HepG2 (cell line): Measurements from ENCODE around the gene ADGRG6. TPM values are rescaled to one million over a fixed set of nuclear protein-coding genes. Genes with fewer than 3 reads are reported as not detected.
A peak's percentile ranks its signal among the peaks of the same experiment; 100 is the strongest.

Source experiments
- AFF4 ChIP-seq: sonication (generic); formaldehyde crosslinking; IDR thresholded peaks from 2 replicates; pipeline ENCODE4 v1.4.0; 2020; ENCODE audit warnings: missing genetic modification reagents
- CEBPG ChIP-seq: IDR thresholded peaks from 2 replicates; pipeline ENCODE4 v1.6.1; 2016
- CTCF ChIP-seq: sonication (generic); formaldehyde crosslinking; IDR thresholded peaks from 2 replicates; pipeline ENCODE4 v1.5.0; 2020; ENCODE audit warnings: mild to moderate bottlenecking, missing genetic modification reagents, moderate library complexity
- FIP1L1 ChIP-seq: fragments of 200-400 bp; formaldehyde crosslinking; IDR thresholded peaks from 2 replicates; pipeline ENCODE4 v1.6.1; 2018; ENCODE audit warnings: low read depth, mild to moderate bottlenecking, low read length, moderate library complexity, borderline replicate concordance; ENCODE audit not compliant: insufficient read depth
- JUNB ChIP-seq: sonication (generic); formaldehyde crosslinking; IDR thresholded peaks from 2 replicates; pipeline ENCODE4 v1.8.0; 2022; ENCODE audit warnings: missing genetic modification reagents, mild to moderate bottlenecking, borderline replicate concordance
- LCORL ChIP-seq, 2 experiments: fragments of 450-650 bp in 1 of 2; sonication (generic) in 1 of 2; formaldehyde crosslinking in 1 of 2; IDR thresholded peaks; 2 replicates each; pipeline versions ENCODE4 v1.5.0 to v1.6.1; 2017 to 2020; ENCODE audit warnings: antibody characterized with exemption in 1 of 2, missing genetic modification reagents in 1 of 2
- RCOR2 ChIP-seq: IDR thresholded peaks from 2 replicates; pipeline ENCODE4 v1.6.1; 2016; ENCODE audit warnings: missing biosample characterization, missing genetic modification reagents
- REST ChIP-seq, 2 experiments: IDR thresholded peaks; 2 replicates each; pipeline ENCODE4 v1.6.1; 2011 to 2012; ENCODE audit warnings: low read length in 2 of 2, borderline replicate concordance in 1 of 2, low read depth in 1 of 2, mild to moderate bottlenecking in 1 of 2, moderate library complexity in 1 of 2
- TCF12 ChIP-seq, 2 experiments: fragments of 450-650 bp in 1 of 2; sonication (generic) in 1 of 2; formaldehyde crosslinking in 1 of 2; IDR thresholded peaks; 2 replicates each; pipeline versions ENCODE4 v1.6.1 to v1.8.0; 2017 to 2022; ENCODE audit warnings: antibody characterized with exemption in 1 of 2, mild to moderate bottlenecking in 1 of 2, missing genetic modification reagents in 1 of 2, moderate library complexity in 1 of 2
- TEAD3 ChIP-seq: optimal IDR thresholded peaks from 2 replicates; pipeline ENCODE3; 2016; ENCODE audit warnings: borderline replicate concordance
- ZFP36L1 ChIP-seq: sonication (generic); formaldehyde crosslinking; IDR thresholded peaks from 2 replicates; pipeline ENCODE4 v1.8.0; 2022; ENCODE audit warnings: mild to moderate bottlenecking, missing genetic modification reagents, moderate library complexity
- ZFX ChIP-seq: sonication (generic); formaldehyde crosslinking; IDR thresholded peaks from 2 replicates; pipeline ENCODE4 v1.4.0; 2020; ENCODE audit warnings: mild to moderate bottlenecking, low read depth, missing genetic modification reagents, moderate library complexity
- ZNF263 ChIP-seq: sonication (generic); formaldehyde crosslinking; IDR thresholded peaks from 2 replicates; pipeline ENCODE4 v1.4.0; 2020; ENCODE audit warnings: missing genetic modification reagents
- ZNF331 ChIP-seq: sonication (generic); formaldehyde crosslinking; IDR thresholded peaks from 2 replicates; pipeline ENCODE4 v1.4.0; 2020; ENCODE audit warnings: missing genetic modification reagents
- polyA plus RNA-seq, 8 experiments: library from polyadenylated mRNA; depleted of rRNA in 3 of 8; stranded (reverse) in 7 of 8; unstranded in 1 of 8; fragments of >200 nt; fragmentation: Illumina TruSeq in 4 of 8; extraction: Trizol in 4 of 8; gene quantifications; 2 replicates each; pipeline versions ENCODE4 v1.2.1 to v1.2.3, GENCODE V29; 2011 to 2016; ENCODE audit warnings: low read depth in 4 of 8, missing spikeins in 1 of 8, mixed read lengths in 1 of 8; ENCODE audit not compliant: insufficient read depth in 1 of 8
- total RNA-seq, 5 experiments: library from RNA; depleted of rRNA; stranded (reverse); fragments of >200 nt; fragmentation: Illumina TruSeq; extraction: Trizol; gene quantifications; 2 replicates each; pipeline ENCODE4 v1.2.3, GENCODE V29; 2016; ENCODE audit warnings: low read depth in 1 of 5
- TF ChIP-seq, protein P1 (sequence below): fragments of 450-650 bp; IDR thresholded peaks from 2 replicates; pipeline ENCODE4 v1.6.1; 2017; ENCODE audit warnings: mild to moderate bottlenecking

The ADGRG6 gene
- total and polyA plus RNA-seq, 2 of the 13 experiments (the other 11 are each of a cell fraction or from before 2014, with no cell fraction given): 129 to 249 TPM

DNA sequence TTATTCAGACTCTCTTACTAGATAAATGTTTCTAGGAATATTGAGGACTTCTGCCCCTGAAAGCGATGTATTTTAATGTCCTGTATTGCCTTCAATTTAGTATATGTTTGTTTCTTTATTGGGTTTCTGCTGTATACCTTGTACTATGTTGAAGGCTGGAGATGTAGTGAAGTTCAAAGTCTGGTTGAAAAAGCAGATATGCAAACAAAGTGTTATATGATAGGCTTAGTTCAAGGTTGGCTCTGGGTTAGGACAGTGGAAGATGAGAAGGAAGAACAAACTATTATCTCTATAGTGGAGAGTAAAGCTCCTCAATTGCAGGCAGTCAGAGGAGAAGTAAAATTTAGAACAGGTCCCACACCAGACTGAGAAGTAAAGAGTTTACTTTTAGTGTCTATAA lies 36.3 kb upstream of the ADGRG6 start (continued):
- TF ChIP-seq, protein P1, sequence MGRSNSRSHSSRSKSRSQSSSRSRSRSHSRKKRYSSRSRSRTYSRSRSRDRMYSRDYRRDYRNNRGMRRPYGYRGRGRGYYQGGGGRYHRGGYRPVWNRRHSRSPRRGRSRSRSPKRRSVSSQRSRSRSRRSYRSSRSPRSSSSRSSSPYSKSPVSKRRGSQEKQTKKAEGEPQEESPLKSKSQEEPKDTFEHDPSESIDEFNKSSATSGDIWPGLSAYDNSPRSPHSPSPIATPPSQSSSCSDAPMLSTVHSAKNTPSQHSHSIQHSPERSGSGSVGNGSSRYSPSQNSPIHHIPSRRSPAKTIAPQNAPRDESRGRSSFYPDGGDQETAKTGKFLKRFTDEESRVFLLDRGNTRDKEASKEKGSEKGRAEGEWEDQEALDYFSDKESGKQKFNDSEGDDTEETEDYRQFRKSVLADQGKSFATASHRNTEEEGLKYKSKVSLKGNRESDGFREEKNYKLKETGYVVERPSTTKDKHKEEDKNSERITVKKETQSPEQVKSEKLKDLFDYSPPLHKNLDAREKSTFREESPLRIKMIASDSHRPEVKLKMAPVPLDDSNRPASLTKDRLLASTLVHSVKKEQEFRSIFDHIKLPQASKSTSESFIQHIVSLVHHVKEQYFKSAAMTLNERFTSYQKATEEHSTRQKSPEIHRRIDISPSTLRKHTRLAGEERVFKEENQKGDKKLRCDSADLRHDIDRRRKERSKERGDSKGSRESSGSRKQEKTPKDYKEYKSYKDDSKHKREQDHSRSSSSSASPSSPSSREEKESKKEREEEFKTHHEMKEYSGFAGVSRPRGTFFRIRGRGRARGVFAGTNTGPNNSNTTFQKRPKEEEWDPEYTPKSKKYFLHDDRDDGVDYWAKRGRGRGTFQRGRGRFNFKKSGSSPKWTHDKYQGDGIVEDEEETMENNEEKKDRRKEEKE: no peak
- TF ChIP-seq LCORL (IDR thresholded peaks at IDR 0.05): peak; percentile 83
- peak; percentile 65; the same call in 1 of the 2 replicates for TF ChIP-seq LCORL (CRISPR knock-in tag; IDR thresholded peaks at IDR 0.05)
- peak; percentile 80 for TF ChIP-seq TEAD3 (CRISPR knock-in tag)
- peak; percentile 89 for TF ChIP-seq ZNF331
- no peak for TF ChIP-seq FIP1L1
- TF ChIP-seq ZFX: no peak
- TF ChIP-seq JUNB (CRISPR knock-in tag): no peak; the same call in 1 of the 2 replicates
- TF ChIP-seq CTCF (CRISPR knock-in tag): no peak
- no peak for TF ChIP-seq ZFP36L1 (CRISPR knock-in tag)
- no peak for TF ChIP-seq AFF4 (CRISPR knock-in tag)
- peak; percentile 90 for TF ChIP-seq RCOR2 (CRISPR knock-in tag)
- no peak for TF ChIP-seq REST (IDR thresholded peaks at IDR 0.05; ENCODE audit: borderline replicate concordance in 1 of 2, low read depth in 1 of 2, low read length in 2 of 2)
- no peak for TF ChIP-seq TCF12 (IDR thresholded peaks at IDR 0.05)
- no peak for TF ChIP-seq TCF12 (CRISPR knock-in tag; IDR thresholded peaks at IDR 0.05)
- TF ChIP-seq ZNF263 (CRISPR knock-in tag): no peak
- peak; percentile 71 for TF ChIP-seq CEBPG (CRISPR knock-in tag)
